ENCODE data around the gene PODXL.

DNA sequence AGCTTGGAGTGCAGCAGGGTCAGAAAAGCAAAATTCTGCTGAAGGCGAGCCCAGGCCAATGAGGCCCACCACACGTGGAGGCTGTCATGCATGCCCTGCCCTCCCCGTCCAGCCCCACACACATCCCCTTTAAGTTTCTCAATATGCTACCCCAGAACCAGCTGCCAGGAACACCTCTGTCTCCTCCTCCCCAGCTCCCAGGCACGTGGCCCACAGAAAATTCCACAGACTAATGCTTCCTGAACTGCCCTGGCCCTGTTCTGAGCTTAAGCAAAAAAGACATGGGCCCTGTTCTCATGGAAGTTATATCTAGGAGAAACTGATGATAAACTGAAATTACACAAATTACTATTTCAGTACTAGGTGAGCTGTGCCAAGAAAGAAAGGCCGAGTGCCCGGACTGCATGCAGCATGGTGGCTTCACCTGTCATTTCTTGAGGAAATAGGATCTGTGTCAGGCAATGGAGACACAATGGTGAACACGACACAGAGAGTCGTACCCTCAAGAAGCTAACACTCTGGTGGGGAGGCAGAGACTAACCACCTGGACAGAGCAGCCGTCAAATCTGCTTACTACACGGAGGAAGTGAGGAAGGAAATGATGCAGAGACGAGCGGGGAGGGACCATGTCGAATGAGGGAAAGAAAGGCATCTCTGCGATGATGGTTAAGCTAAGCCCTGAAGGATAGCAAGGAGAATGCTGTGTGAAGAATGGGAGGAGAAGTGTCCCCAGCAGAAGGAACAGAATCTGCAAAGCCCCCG is 44.5 kb downstream of the PODXL start:
- TF ChIP-seq, protein P1, sequence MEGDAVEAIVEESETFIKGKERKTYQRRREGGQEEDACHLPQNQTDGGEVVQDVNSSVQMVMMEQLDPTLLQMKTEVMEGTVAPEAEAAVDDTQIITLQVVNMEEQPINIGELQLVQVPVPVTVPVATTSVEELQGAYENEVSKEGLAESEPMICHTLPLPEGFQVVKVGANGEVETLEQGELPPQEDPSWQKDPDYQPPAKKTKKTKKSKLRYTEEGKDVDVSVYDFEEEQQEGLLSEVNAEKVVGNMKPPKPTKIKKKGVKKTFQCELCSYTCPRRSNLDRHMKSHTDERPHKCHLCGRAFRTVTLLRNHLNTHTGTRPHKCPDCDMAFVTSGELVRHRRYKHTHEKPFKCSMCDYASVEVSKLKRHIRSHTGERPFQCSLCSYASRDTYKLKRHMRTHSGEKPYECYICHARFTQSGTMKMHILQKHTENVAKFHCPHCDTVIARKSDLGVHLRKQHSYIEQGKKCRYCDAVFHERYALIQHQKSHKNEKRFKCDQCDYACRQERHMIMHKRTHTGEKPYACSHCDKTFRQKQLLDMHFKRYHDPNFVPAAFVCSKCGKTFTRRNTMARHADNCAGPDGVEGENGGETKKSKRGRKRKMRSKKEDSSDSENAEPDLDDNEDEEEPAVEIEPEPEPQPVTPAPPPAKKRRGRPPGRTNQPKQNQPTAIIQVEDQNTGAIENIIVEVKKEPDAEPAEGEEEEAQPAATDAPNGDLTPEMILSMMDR (IDR thresholded peaks at IDR 0.05; ENCODE audit: insufficient read depth, low read length, poor library complexity, severe bottlenecking), result no peak
- TF ChIP-seq EZH2phosphoT487 (conservative IDR thresholded peaks at IDR 0.05; ENCODE audit: low read length), result no peak

All from SU-DHL-6 (cell line).